ENCODE results near the gene RPS17. TPM values are rescaled to one million over a fixed set of nuclear protein-coding genes. Genes with fewer than 3 reads are reported as not detected.

RPS17 gene
- polyA plus RNA-seq (2014; cell fraction: cytosol; rRNA removed): 6,730 and 7,258 TPM in 2 replicates
- polyA plus RNA-seq (2014; cell fraction: nucleus; rRNA removed): 3,271 and 5,578 TPM in 2 replicates

GRCh38 chr15:82540055-82540983 lies at the start of gene RPS17:
TSS of gene RPS17 (minus strand) at chr15:82540457. CDS start at chr15:82540428, 29 bp downstream.
- DNase-seq (ENCODE audit: low spot score): peak; percentile 95

GRCh38 chr15:82587805-82588204 lies 47.5 kb upstream of the RPS17 start:
- no peak for DNase-seq (ENCODE audit: low spot score)

DNA sequence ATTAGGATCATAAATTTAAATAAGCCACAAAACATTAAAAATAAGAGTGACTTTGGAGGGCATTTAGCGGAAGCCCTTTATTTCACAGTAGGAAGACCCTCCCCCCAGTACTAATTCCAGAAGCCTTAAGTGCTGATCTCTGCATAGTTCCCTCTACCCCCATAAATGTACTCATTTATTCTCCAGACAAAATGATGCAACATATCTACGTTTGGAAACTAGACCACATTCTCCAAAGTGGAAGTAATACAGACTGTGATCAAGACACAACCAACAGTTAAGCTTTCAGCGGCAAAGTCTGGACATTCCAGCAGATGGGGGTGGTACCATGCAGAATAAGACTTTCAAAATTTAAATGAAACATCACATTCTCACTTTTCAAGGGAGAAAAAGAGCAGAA lies 44.8 kb upstream of the RPS17 start:
- DNase-seq (ENCODE audit: low spot score): no peak

- no peak for DNase-seq (ENCODE audit: low spot score)
These were observed 40.5 kb upstream of the RPS17 start for GRCh38 chr15:82580713-82581112.

DNA sequence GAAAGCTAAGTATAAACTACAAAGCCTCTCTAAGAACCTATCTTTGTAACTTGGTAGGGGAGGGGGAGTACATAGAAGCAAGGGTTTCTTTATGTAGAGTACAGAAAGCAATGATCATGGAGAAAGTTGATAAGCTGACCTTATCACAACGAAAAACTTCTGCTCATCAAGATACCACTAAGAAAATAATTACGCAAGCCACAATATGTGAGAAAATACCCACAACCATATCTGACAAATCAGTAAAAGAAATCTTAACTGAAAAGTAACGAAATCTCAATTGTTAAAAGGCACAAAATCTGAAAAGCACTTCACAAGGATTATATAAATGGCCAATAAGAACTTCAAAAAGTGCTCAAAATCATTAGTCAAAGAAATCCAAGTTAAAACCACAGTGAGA lies 35.1 kb upstream of the RPS17 start:
- DNase-seq (ENCODE audit: low spot score): no peak

GRCh38 chr15:82572986-82573385 lies 32.7 kb upstream of the RPS17 start:
- DNase-seq (ENCODE audit: low spot score): no peak

DNA sequence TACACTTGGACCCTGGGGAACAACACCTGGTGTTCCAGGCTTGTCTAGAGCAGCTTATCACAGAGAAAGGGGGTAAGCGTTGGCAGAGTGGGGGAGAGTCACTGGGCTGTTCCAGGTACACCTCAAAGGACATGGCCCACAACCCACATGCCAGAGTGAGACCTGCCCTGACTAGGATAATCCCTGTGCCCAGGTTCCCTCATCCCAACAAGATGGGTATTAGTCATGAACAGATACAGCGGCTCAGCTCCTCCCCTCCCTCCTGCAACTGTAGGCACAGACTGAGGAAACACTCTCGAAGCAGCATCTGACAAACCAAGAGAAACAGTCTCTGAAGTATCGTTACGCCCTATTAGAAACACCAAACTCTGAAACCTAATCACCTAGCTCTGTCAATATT lies 32.1 kb upstream of the RPS17 start:
- no peak for DNase-seq (ENCODE audit: low spot score)

GRCh38 chr15:82571722-82572222 lies 31.5 kb upstream of the RPS17 start:
- DNase-seq (ENCODE audit: low spot score): peak; percentile 64

GRCh38 chr15:82570721-82571508 lies 30.7 kb upstream of the RPS17 start:
- peak; percentile 26 for DNase-seq (ENCODE audit: low spot score)

DNA sequence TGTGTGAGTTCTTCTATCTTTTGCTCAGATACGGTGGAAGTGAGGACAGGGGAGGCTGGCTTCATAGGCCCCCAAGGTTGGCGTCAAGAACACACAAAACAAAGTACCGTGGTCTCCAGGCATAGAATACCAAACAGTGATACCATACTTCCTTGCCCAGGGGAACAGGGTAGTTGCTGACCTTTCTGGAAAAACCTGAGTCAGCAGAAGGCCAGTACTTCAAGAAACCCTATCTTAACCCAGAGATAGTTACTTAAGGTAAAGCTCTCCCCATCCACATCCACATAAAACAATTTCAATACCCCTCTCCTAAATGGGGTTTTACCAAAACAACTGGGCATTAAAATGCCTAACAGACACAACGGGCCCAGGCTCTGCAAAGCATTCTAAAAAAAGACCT lies 29.6 kb upstream of the RPS17 start:
- DNase-seq (ENCODE audit: low spot score): no peak

GRCh38 chr15:82568986-82569385 lies 28.7 kb upstream of the RPS17 start:
- DNase-seq (ENCODE audit: low spot score): no peak

- DNase-seq (ENCODE audit: low spot score): no peak
These were observed 27.4 kb upstream of the RPS17 start for GRCh38 chr15:82567661-82568060.

DNA sequence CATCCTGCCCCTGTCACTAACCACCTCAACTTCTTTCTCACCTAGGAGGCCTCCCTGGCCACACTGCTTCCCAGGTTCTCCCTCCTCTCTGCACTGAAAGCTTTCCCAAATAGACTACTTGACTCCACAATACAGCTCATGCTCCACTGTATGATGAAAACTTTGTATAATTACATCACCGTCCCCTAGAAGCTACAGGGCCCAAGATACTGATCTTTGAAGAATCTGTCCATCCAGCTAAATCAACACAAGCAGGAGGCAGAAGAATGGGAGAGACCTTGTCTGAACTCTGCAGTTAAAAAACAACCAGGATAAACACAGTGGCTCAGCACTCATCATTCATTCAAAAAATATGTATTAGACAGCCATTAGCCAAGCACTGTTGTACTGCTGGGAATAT lies 26.4 kb upstream of the RPS17 start:
- no peak for DNase-seq (ENCODE audit: low spot score)

DNA sequence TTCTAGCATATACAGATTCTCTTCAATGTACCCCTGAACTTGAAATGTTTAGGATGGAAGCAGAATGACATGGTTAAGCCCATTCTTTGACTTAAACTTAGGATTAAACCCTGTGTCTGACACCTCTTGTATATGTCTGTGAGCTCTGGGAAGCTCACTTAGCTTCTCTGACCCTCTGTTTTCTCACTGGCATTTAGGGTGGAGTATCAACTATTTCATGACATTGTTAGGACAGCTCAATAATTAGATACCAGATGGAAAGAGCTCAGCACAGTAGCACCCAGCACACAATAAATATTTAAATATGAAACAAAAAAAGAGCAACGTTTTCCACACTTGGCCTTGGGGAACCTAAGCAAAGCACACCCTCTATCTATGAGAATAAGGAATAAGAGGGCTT lies 18.2 kb upstream of the RPS17 start:
- DNase-seq (ENCODE audit: low spot score): no peak

DNA sequence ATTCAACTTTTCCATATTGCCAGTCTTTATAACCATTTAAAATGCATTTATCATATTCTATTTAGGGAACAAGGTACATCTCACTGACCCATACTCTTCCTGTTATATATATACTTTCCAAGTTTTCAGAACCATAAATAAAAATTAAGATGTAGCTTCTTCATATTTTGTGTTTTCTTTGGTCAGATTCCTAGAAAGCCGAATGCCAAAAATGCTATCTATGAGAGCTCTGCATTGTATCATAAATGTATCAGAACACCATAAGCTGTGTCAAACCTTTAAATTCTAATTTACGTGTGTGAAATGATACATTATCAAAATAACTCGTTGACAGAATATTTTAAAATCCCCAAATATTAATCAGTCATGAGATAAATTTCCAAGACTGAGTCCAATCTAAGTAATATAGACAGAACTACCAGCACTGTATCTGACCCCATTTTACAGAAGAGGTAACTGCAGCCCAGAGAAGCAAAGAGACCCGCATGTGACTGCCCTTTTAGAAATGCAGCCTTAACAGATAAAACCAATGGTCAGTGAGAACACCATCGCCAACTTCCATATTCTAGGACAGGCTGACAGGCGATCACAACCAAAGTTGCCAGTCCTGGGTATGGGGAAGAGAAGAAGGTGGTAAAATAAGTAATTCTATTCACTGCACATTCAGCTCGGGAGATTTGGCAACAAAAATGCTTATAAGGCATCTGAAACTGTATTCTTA lies 16.2 kb upstream of the RPS17 start:
- no peak for DNase-seq (ENCODE audit: low spot score)

DNA sequence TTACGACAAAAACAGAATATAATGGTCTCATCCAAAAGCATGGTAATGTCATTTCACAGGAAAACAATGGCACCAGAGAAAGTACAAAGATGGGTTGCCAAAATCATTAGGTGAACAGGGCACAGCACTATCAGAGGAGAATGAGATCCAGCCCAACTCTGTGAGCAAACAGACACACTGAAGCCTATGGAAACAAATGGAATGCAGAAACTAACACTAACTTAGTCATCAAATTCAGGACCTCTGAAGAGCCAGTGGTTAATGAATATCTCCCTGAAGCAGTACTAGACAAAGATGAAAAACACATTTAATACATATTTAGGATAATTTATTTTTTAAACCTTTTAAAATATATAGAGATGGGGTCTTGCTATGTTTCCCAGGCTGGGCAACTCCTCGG lies 14.6 kb upstream of the RPS17 start:
- no peak for DNase-seq (ENCODE audit: low spot score)

DNA sequence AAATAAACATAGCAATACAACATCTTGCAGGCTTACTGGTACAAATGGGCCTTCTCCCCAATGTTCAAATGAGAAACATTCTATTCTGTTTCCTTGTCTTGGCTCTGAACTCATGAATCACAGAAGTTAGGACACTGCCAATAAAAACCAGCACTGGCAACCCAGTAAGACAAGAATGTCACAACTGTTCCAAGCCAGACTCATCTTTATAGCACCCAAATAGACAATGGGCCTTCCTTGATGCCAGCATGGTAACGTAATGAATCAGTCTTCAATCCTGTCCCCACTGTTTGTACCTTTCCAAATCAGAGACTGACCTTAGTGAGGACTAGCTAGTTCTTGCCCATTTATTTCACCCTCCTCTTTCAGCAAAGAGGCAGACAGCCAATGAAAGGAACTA lies 14.1 kb upstream of the RPS17 start:
- no peak for DNase-seq (ENCODE audit: low spot score)

- DNase-seq (ENCODE audit: low spot score): no peak
These were observed 13.6 kb upstream of the RPS17 start for GRCh38 chr15:82553846-82554245.

GRCh38 chr15:82552861-82553260 lies 12.6 kb upstream of the RPS17 start:
- DNase-seq (ENCODE audit: low spot score): no peak

DNA sequence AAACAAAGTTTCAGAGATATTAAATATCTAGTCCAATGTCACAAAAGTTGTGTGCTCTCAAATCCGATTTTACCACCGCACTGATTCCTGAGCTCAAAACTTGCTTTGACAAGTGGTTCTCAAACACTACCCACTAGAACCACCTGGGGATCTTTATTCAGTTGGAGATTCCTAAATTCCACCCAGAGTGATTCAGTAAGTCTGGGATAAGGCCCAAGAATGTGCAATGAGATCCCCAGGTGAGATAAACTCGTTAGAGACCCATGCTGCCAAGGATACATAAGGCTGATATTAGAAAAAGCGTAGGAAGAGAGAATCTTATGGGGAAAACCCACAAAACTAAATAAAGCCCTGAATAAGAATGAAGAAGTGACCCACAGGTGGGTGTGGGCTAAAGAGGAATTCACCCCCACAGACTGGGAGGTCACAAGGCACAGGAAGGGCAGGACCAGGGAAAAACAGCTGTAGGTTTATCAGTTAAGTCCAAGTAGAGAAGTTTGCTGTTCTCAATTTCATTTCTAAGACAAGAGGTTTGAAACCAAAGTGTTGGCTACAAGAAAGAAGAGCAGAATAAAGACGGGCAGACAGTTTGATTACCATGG lies 11.5 kb upstream of the RPS17 start:
- DNase-seq (ENCODE audit: low spot score): no peak

- no peak for DNase-seq (ENCODE audit: low spot score)
These were observed 9.0 kb upstream of the RPS17 start for GRCh38 chr15:82549199-82549665.
